ENCODE measurements around the gene AUP1.
A peak's percentile ranks its signal among the peaks of the same experiment; 100 is the strongest.

AUP1 gene

GRCh38 chr2:74535440-74535965 is 6.0 kb upstream of the AUP1 start:
- DNase-seq, result no peak

DNA sequence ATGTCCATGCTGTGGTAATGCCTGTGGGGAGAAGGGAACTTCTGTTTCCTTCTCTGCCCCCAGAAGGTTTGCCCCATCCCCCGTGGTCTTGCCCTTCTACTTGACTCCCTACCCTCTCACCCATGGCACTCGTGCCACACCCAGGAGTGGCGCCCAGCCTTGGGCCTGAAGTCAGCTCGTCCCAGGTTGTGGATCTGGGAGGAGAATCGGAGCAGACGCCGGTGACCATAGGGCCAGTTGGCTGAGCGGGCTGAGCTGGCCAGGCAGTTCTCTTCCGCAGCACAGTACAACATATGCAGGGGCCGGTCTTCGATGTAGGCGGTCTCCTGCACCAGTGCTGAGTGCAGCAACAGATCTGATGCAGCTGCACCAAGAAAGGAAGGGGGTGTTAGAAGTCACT is 4.9 kb upstream of the AUP1 start:
- DNase-seq, result no peak

DNA sequence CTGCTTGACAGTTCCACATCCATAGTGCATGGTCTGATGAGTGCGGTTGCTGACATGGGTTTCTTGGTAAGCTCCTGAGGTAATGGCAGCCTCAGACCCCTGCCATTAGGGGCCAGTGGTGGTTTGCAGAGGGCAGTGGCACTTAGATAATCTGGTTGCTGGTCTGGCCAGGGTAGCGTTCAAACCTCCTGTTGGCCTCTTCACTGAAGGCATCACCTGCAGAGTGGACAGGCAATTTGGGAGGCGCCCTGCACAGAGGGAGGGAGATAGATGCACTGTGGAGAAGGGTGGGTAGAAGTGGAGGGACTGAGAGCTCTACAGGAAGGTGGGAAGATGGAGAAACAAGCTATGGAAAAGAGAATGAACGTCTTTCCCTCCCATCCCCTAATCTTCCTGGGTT is 4.0 kb upstream of the AUP1 start:
- no peak for DNase-seq

- DNase-seq, result peak; percentile 57
Measured at GRCh38 chr2:74532222-74532621, 2.7 kb upstream of the AUP1 start.

GRCh38 chr2:74531666-74532065 is 2.2 kb upstream of the AUP1 start:
- DNase-seq, result no peak

DNA sequence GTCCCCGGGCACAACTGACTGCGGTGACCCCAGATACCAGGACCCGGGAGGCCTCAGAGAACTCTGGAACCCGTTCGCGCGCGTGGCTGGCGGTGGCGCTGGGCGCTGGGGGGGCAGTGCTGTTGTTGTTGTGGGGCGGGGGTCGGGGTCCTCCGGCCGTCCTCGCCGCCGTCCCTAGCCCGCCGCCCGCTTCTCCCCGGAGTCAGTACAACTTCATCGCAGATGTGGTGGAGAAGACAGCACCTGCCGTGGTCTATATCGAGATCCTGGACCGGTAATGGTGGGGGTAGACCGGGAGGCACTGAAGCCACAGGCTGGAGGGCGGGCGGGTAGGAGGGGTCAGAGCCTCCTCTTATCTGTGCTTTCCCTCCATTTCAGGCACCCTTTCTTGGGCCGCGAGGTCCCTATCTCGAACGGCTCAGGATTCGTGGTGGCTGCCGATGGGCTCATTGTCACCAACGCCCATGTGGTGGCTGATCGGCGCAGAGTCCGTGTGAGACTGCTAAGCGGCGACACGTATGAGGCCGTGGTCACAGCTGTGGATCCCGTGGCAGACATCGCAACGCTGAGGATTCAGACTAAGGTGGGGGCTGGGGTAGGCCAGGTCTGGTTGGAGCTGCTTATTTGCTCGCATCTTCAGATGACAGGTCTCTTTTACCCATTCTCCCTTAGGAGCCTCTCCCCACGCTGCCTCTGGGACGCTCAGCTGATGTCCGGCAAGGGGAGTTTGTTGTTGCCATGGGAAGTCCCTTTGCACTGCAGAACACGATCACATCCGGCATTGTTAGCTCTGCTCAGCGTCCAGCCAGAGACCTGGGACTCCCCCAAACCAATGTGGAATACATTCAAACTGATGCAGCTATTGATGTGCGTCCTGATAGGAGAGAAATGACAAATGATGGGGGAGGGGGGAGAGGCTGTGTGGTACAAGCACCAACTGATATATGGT is 1.0 kb upstream of the AUP1 start:
- no peak for DNase-seq

DNA sequence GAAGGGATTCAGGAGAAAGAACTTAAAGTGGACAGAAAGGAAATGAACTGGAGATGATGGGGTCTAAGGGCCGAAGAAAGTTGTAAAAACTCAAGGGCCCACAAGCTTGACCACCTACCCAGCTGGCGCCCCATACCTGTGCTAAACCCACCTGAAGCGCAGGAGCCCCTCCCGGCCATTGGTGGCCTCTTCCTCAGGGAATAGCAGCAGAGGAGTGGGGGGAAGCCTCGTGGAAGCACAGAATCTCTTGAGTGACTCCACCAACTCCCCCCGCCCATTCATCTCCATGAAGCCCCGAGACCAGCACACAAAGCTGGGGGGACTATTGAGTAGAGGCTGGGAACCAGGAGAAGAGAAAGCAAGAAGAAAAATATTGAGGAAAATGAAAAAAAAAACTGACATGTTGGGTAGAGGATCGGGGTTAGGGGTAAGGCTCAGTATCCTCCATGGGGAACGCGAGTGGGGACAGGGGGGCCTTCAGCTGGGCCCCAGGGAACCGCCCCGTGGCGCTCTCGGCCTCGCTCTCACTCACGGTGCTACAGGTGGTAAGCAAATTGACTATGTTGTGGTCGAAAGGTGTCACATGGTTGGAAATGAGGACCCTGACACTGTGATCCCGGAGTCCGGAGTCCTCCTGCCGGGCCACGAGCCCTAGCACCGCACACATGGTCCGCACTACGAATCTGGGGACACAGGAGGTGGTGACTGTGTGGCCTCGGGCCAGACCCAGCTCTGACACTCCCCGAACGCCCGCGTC is 728 bp downstream of the AUP1 start:
- no peak for DNase-seq

DNA sequence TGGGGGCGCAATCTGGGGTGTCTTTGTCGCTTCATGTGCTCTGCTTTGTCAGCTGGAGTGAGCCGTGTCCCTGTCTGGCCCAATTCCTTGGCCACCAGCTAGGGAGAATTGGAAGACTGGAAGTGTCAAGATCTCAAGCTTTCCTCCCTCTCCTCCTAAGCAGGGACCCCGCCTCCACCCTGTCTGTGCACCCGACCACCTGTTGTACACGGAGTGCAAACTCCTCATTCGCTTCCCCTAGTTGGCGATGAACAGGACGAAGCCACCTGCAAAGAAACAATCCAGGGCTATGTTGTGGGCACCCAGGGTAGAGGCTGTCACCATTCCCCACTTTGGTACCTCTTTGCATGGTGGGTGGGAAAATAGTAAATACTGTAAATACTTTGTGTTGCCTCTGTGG is 1.8 kb downstream of the AUP1 start:
- no peak for DNase-seq

- no peak for DNase-seq
Measured at GRCh38 chr2:74526649-74527230, 2.8 kb downstream of the AUP1 start.

DNA sequence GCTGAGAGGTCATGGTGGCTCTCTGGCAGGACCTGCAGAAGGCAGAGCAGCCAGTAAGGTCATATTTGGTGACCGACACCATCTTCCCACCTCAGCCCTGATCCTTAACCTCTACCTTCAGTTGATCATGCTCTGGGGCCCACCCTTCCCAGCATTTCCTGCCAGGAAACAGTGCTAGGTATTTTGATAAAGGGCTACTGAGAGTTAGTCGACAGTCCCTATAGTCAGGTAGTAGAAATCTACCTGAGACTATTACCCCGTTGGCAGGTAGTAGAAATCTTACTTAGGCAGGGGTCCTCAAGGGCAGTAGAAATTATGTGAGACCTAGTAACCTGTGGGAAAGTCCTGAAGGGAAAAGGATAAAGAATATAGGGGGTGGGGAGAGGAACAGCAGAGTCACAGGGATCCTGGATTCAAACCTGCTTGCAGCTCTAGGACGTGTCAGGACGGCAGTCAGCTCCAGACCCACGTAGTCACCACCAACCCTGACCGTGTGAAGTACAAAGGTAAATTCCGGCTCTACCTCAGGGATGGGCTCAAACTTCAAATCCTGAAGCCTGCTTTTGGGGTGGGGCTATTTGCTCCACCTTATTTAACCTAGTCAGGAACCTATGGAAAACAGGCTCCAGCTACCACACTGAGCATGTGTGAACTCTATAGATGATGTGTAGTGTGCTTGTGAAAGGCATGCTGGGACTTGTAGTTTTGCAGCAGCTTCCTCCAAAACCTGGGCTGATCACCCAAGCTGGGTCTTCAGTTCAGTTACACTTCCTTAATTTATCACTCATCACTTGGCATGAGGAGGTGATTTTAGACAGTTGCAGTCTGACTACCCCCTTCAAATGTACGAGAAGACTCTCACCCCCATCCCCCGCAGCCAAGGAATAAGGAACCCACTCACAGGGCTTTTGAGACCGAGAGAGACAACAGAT is 3.5 kb downstream of the AUP1 start, which contains the start of gene DQX1:
TSS of gene DQX1 (minus strand) at position 515 of the 932 bp plus-strand sequence. CDS start at position 13, 502 bp downstream.
- DNase-seq, result peak; percentile 15

- DNase-seq, result no peak
Measured at GRCh38 chr2:74524955-74525716, 4.4 kb downstream of the AUP1 start.

GRCh38 chr2:74524005-74524404 is 5.5 kb downstream of the AUP1 start:
- DNase-seq, result no peak

DNA sequence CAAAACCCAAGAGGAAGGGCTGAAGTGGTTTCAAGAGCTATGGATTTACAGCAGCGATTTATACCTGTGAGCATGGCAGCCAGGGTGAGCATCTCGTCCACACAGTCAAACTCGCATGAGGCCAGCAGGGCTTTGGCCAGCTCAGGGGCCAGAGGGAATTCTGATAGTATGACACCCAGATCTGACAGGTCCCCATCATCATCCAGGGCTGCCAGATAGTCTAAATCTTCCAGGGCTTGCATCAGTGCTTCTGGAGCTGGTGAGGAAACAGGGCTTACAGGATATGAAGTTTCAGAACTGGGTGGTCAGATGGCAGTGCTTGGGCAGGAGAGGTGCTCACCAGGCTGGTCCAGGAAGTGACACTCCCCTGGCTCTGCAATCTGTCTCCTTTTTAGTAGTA is 7.0 kb downstream of the AUP1 start:
- no peak for DNase-seq

DNA sequence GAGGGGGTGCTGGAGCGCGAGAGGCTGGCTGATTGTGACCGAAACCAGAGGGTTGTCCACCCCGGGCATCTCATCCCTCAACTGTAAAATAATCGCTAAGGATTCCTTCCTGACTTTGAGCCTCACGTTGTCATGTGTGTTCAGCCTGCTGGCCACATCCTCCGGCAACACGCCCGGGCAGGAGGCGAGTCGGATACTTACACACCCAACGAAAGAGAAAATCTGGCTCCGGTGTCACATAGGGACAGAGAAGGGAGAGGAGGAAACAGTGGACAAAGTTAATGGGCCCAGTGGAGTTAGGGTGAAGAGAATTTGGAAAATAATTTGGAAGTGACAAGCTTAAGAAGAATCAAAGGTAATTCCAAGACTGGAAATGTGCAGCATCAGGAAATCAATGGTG is 12.9 kb downstream of the AUP1 start:
- no peak for DNase-seq

GRCh38 chr2:74515981-74516633 is 13.4 kb downstream of the AUP1 start:
- no peak for DNase-seq

DNA sequence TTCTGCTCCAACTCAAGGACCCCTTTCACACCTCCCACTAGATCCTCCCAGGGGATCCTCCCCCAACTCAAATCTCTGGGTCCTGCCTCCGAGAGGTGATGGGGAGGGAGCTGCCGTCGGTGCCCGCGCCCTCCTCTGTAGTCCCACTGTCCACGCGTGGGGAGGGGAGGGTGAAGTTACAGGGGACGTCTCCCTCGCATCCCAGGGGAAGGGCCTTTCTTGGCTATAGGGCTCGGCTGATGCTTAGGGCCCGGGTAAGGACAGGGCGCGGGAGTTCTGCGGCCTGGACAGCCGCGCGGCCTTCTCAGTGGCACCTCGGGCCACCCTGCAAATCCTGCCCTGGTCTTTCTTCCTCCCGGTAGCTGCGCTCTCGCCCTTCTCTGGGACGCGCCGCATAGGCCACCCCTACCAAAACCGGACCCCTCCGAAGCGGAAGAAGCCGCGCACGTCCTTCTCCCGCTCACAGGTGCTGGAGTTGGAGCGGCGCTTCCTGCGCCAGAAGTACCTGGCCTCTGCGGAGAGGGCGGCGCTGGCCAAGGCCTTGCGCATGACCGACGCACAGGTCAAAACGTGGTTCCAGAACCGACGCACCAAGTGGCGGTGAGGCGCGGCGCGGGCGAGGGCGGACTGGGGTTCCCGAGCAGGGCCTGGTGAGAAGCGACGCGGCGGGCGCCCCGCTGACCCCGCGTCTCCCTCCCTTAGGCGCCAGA is 14.1 kb downstream of the AUP1 start:
- no peak for DNase-seq

DNA sequence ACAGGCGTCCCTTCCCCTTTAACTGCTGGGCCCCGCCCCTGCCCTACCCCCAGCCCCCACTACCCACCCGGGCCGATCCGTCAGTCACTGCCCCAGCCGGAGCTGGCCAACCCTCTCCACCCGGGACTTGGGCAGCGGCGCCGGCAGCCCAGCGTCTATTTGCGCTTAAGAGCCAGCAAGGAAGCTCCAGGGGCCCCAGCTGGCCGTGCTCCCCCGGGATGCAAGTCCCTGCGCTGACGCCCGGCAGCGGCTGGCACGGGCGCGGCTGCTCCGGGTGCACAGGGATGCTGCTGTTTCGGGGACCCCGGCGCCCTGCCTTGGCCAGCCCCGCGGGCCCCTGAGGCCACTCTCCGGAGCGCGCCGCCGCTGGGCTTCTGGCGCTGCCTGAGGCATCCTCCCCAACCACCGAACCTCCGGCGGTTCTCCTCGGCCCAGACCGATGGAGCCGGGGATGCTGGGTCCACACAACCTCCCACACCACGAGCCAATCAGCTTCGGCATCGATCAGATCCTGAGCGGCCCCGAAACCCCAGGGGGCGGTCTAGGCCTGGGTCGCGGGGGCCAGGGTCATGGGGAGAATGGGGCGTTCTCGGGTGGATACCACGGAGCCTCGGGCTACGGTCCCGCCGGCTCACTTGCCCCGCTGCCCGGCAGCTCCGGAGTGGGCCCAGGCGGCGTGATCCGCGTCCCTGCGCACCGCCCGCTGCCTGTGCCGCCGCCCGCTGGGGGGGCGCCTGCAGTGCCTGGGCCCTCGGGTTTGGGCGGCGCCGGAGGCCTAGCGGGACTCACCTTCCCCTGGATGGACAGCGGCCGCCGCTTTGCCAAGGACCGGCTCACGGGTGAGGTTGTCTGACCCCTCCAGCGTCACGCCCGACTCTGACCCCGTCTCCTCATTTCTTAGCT is 14.9 kb downstream of the AUP1 start, which contains the start of gene TLX2:
TSS of gene TLX2 (plus strand) at position 83 of the 903 bp plus-strand sequence. CDS start at position 440, 357 bp downstream.
- DNase-seq, result no peak

GRCh38 chr2:74513605-74514367 is 15.7 kb downstream of the AUP1 start:
- no peak for DNase-seq

Data from NCI-H1694 treated with DMSO at 0.1 percent for 48 hours (cell line).